Keratinocyte (primary cell): ENCODE results near the gene RHCE. TPM values are rescaled to one million over a fixed set of nuclear protein-coding genes. Genes with fewer than 3 reads are reported as not detected.

Source experiments
- DNase-seq: peaks from one replicate; pipeline ENCODE4 v3.0.0-alpha.2; 2011; ENCODE audit warnings: low read depth, missing footprints, low spot score
- FAIRE-seq: peaks from 2 replicates; lab custom pipeline; 2011; peaks lifted over from hg19 to GRCh38; lab: Jason Lieb, UNC
- H2AFZ ChIP-seq: 2 replicates; pipeline ENCODE4 v1.6.0; 2012; ENCODE audit warnings: low read length, control low read depth, inconsistent platforms; ENCODE audit not compliant: control insufficient read depth
- H3K27ac ChIP-seq: 2 replicates; pipeline ENCODE4 v1.5.1; 2011; ENCODE audit warnings: low read length; ENCODE audit not compliant: control insufficient read depth, insufficient read depth
- H3K27me3 ChIP-seq: 3 replicates; pipeline ENCODE4 v1.6.0; 2011; ENCODE audit warnings: low read length; ENCODE audit not compliant: control insufficient read depth, insufficient read depth; ENCODE audit errors: extremely low read depth
- H3K36me3 ChIP-seq, 2 experiments: 2 replicates in 1 of 2; 3 replicates in 1 of 2; pipeline ENCODE4 v1.5.1; 2011; ENCODE audit warnings: low read length in 2 of 2, mild to moderate bottlenecking in 1 of 2; ENCODE audit not compliant: control insufficient read depth in 2 of 2, insufficient read depth in 2 of 2; ENCODE audit errors: extremely low read depth in 1 of 2
- H3K4me1 ChIP-seq: 3 replicates; pipeline ENCODE4 v1.5.1; 2011; ENCODE audit warnings: low read length; ENCODE audit not compliant: control insufficient read depth, insufficient read depth; ENCODE audit errors: extremely low read depth
- H3K4me2 ChIP-seq: 3 replicates; pipeline ENCODE4 v1.6.0; 2011; ENCODE audit warnings: low read depth, low read length; ENCODE audit not compliant: control insufficient read depth, insufficient read depth; ENCODE audit errors: extremely low read depth
- H3K4me3 ChIP-seq, 3 experiments: fragments of 200-600 bp in 1 of 3; sonication (generic) in 1 of 3; 2 replicates in 2 of 3; 3 replicates in 1 of 3; pipeline ENCODE4 v1.5.1; 2011 to 2016; ENCODE audit warnings: low read length in 3 of 3, mild to moderate bottlenecking in 3 of 3, control low read depth in 2 of 3, inconsistent platforms in 1 of 3, low read depth in 1 of 3, mixed read lengths in 1 of 3, mixed run types in 1 of 3, moderate library complexity in 1 of 3; ENCODE audit not compliant: control insufficient read depth in 2 of 3, insufficient read depth in 2 of 3; ENCODE audit errors: extremely low read depth in 1 of 3
- H3K79me2 ChIP-seq: 2 replicates; pipeline ENCODE4 v1.6.0; 2012; ENCODE audit warnings: low read length; ENCODE audit not compliant: control insufficient read depth, insufficient read depth
- H3K9ac ChIP-seq: 3 replicates; pipeline ENCODE4 v1.6.0; 2011; ENCODE audit warnings: low read length; ENCODE audit not compliant: control insufficient read depth, insufficient read depth; ENCODE audit errors: extremely low read depth
- H3K9me1 ChIP-seq: 3 replicates; pipeline ENCODE4 v1.6.0; 2011; ENCODE audit warnings: low read length; ENCODE audit not compliant: control insufficient read depth, insufficient read depth; ENCODE audit errors: extremely low read depth
- H3K9me3 ChIP-seq: 2 replicates; pipeline ENCODE4 v1.5.1; 2012; ENCODE audit warnings: low read depth, low read length; ENCODE audit not compliant: control insufficient read depth
- H4K20me1 ChIP-seq: 3 replicates; pipeline ENCODE4 v1.6.0; 2011; ENCODE audit warnings: low read length; ENCODE audit not compliant: control insufficient read depth, insufficient read depth; ENCODE audit errors: extremely low read depth
- CTCF ChIP-seq, 3 experiments: IDR thresholded peaks in 1 of 3; conservative IDR thresholded peaks in 1 of 3; optimal IDR thresholded peaks in 1 of 3; 2 replicates in 2 of 3; 3 replicates in 1 of 3; pipeline versions ENCODE3 to v1.5.1; 2011; ENCODE audit warnings: low read length in 3 of 3, mild to moderate bottlenecking in 3 of 3, moderate library complexity in 2 of 3, control low read depth in 1 of 3, inconsistent platforms in 1 of 3; ENCODE audit not compliant: insufficient read depth in 2 of 3; ENCODE audit errors: extremely low read depth in 1 of 3
- EZH2 ChIP-seq: IDR thresholded peaks from one replicate; pipeline ENCODE4 v1.6.1; 2012; ENCODE audit warnings: inconsistent platforms, mild to moderate bottlenecking, low read length, moderate library complexity
- dilution Hi-C: fragments of 300-500 bp; cut with MboI; formaldehyde crosslinking; loops from one replicate; pipeline ENCODE4 v1.7.0; 2020; ENCODE audit warnings: low sequenced_read_pairs; ENCODE audit not compliant: extremely low pct_ligation_motif_present
- polyA plus RNA-seq, 5 experiments: library from polyadenylated mRNA; depleted of rRNA in 3 of 5; stranded (reverse) in 3 of 5; stranded (forward) in 1 of 5; unstranded in 1 of 5; fragments of >200 nt; gene quantifications; 1 replicate in 1 of 5; 2 replicates in 3 of 5; 3 replicates in 1 of 5; pipeline versions ENCODE4 v1.2.1 to v1.2.3, GENCODE V29; 2011 to 2012; ENCODE audit warnings: missing spikeins in 2 of 5, low read depth in 1 of 5, low replicate concordance in 1 of 5

RHCE gene
- polyA plus RNA-seq, 1 donor (not counting 4 experiments of a cell fraction or from before 2014, with no cell fraction given): 0.20 TPM

DNA sequence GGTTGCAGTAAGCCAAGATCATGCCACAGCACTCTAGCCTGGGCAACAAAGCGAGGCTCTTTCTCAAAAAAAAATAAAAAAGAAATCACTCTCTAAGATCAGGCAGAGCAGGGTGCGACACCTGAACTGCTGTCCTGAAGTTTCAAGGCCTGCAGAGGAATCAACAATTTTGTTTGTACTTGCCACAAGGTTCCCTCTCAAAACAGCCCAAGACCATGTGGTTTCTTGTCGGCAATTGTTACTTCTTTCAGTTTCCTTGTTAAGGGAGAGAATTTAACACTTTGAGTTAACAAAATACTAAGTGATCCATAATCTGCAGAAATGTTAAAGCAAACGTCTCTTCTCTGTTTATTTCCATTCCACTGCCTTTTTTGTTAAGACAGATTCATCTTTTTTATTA, 46.6 kb upstream of the RHCE start:
- H2AFZ ChIP-seq: no peak overlapping the region
- H3K27ac ChIP-seq: no peak overlapping the region
- H3K79me2 ChIP-seq: no peaks in the 10 kb centered on the region
- peaks cover 0 to 4% of the 10 kb centered on the region in 2 experiments for H3K36me3 ChIP-seq
- H4K20me1 ChIP-seq: no peaks in the 10 kb centered on the region
- H3K27me3 ChIP-seq: no peaks in the 10 kb centered on the region
- H3K9ac ChIP-seq: no peak overlapping the region
- dilution Hi-C loops: no loop called here
- peaks cover 7% of the 10 kb centered on the region for H3K4me1 ChIP-seq
- H3K9me1 ChIP-seq: no peaks in the 10 kb centered on the region
- H3K4me2 ChIP-seq: no peak overlapping the region
- no peak for TF ChIP-seq CTCF (optimal IDR thresholded peaks at IDR 0.05 in 1 of 3, IDR thresholded peaks at IDR 0.05 in 1 of 3, conservative IDR thresholded peaks at IDR 0.05 in 1 of 3; ENCODE audit: extremely low read depth in 1 of 3, insufficient read depth in 2 of 3, low read length in 3 of 3)
- TF ChIP-seq EZH2: no peak
- H3K9me3 ChIP-seq: no peaks in the 10 kb centered on the region
- no peak overlapping the region for H3K4me3 ChIP-seq
- FAIRE-seq: no peak
- no peak for DNase-seq

- H3K4me2 ChIP-seq: no peak overlapping the region
- H3K27me3 ChIP-seq: no peaks in the 10 kb centered on the region
- no peaks in the 10 kb centered on the region for H3K79me2 ChIP-seq
- dilution Hi-C loops: no loop called here
- H2AFZ ChIP-seq: no peak overlapping the region
- TF ChIP-seq EZH2 (no peak), CTCF (optimal IDR thresholded peaks at IDR 0.05 in 1 of 3, IDR thresholded peaks at IDR 0.05 in 1 of 3, conservative IDR thresholded peaks at IDR 0.05 in 1 of 3; ENCODE audit: extremely low read depth in 1 of 3, insufficient read depth in 2 of 3, low read length in 3 of 3) (no peak)
- no peaks in the 10 kb centered on the region for H3K4me1 ChIP-seq
- FAIRE-seq (no peak), DNase-seq (no peak)
- no peak overlapping the region for H3K4me3 ChIP-seq
- H3K9me3 ChIP-seq: no peaks in the 10 kb centered on the region
- no peaks in the 10 kb centered on the region for H3K9me1 ChIP-seq
- no peak overlapping the region for H3K9ac ChIP-seq
- H3K36me3 ChIP-seq: peaks cover 0 to 9% of the 10 kb centered on the region in 2 experiments
- H4K20me1 ChIP-seq: no peaks in the 10 kb centered on the region
- H3K27ac ChIP-seq: no peak overlapping the region
Measured at GRCh38 chr1:25462732-25463131, 42.1 kb upstream of the RHCE start.
